ENCODE measurements around the gene XYLT1.

DNA sequence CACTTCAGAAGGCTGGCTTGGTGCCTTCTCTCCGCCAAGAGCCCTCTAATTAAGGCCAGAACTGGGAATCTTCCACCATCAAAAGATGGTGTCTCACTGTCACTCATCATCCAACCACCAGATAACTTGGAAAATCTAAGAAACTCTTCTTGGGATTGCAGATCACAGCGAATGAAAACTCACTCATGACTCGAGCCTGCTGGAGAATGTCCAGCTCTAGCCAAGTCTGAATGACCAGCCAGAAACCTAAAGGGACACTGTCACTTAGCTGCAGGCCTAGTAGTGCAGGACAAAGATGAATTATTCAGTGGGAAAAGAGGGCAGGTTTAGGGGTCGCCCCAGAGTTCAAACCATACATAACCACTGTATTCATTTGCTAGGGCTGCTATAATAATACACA lies 107.8 kb downstream of the XYLT1 start:
- TF ChIP-seq, protein P1, sequence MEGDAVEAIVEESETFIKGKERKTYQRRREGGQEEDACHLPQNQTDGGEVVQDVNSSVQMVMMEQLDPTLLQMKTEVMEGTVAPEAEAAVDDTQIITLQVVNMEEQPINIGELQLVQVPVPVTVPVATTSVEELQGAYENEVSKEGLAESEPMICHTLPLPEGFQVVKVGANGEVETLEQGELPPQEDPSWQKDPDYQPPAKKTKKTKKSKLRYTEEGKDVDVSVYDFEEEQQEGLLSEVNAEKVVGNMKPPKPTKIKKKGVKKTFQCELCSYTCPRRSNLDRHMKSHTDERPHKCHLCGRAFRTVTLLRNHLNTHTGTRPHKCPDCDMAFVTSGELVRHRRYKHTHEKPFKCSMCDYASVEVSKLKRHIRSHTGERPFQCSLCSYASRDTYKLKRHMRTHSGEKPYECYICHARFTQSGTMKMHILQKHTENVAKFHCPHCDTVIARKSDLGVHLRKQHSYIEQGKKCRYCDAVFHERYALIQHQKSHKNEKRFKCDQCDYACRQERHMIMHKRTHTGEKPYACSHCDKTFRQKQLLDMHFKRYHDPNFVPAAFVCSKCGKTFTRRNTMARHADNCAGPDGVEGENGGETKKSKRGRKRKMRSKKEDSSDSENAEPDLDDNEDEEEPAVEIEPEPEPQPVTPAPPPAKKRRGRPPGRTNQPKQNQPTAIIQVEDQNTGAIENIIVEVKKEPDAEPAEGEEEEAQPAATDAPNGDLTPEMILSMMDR (IDR thresholded peaks at IDR 0.05; ENCODE audit: low read depth, low read length), result no peak
- TF ChIP-seq EZH2phosphoT487 (IDR thresholded peaks at IDR 0.05; ENCODE audit: low read depth), result no peak

Measured in OCI-LY3 (cell line).